CD14-positive monocyte (primary cell): ENCODE measurements around the gene SPAG9. TPM values are rescaled to one million over a fixed set of nuclear protein-coding genes. Genes with fewer than 3 reads are reported as not detected.

ENCODE experiments used
- DNase-seq, 3 donors: peaks; one replicate each; pipeline ENCODE4 v3.0.0-alpha.2; 2011 to 2022
- H2AFZ ChIP-seq: 2 replicates; pipeline ENCODE4 v1.6.0; 2012; ENCODE audit warnings: mild to moderate bottlenecking, low read depth, low read length, inconsistent platforms; ENCODE audit not compliant: insufficient read depth, poor library complexity, severe bottlenecking
- H3K27ac ChIP-seq, 2 donors: 1 replicate in 1 of 2; 2 replicates in 1 of 2; pipeline ENCODE4 v1.5.1; 2012 to 2013; ENCODE audit warnings: low read length in 2 of 2, control low read depth in 1 of 2, inconsistent platforms in 1 of 2, low read depth in 1 of 2, mild to moderate bottlenecking in 1 of 2
- H3K27me3 ChIP-seq, 2 donors: one replicate each; pipeline versions ENCODE4 v1.6.0 to v1.6.1; 2011 to 2013; ENCODE audit warnings: low read length in 2 of 2; ENCODE audit not compliant: control insufficient read depth in 2 of 2, insufficient read depth in 2 of 2
- H3K36me3 ChIP-seq, 2 donors: replicated peaks in 1 of 2; 1 replicate in 1 of 2; 2 replicates in 1 of 2; pipeline versions ENCODE4 v1.5.1 to v1.6.1; 2012 to 2013; ENCODE audit warnings: low read length in 2 of 2, control low read depth in 1 of 2, inconsistent platforms in 1 of 2, mild to moderate bottlenecking in 1 of 2; ENCODE audit not compliant: insufficient read depth in 2 of 2, control insufficient read depth in 1 of 2
- H3K4me1 ChIP-seq, 2 donors: 1 replicate in 1 of 2; 2 replicates in 1 of 2; pipeline versions ENCODE4 v1.5.1 to v1.6.1; 2012 to 2013; ENCODE audit warnings: low read length in 2 of 2, control low read depth in 1 of 2, inconsistent platforms in 1 of 2, mild to moderate bottlenecking in 1 of 2, moderate library complexity in 1 of 2; ENCODE audit not compliant: insufficient read depth in 2 of 2, control insufficient read depth in 1 of 2
- H3K4me2 ChIP-seq: replicated peaks from 2 replicates; pipeline ENCODE3; 2012; ENCODE audit warnings: low read length, moderate library complexity, mild to moderate bottlenecking; ENCODE audit not compliant: poor library complexity, severe bottlenecking; ENCODE audit errors: extremely low read depth
- H3K4me3 ChIP-seq, 3 experiments: fragments of 200-600 bp in 1 of 3; sonication (generic) in 1 of 3; replicated peaks in 1 of 3; 1 replicate in 2 of 3; 2 replicates in 1 of 3; pipeline ENCODE4 v1.5.1; 2011 to 2013; ENCODE audit warnings: low read length in 3 of 3, mild to moderate bottlenecking in 3 of 3, control low read depth in 2 of 3, low read depth in 2 of 3, inconsistent platforms in 1 of 3, moderate library complexity in 1 of 3
- H3K79me2 ChIP-seq: 2 replicates; pipeline ENCODE4 v1.6.0; 2012; ENCODE audit warnings: mild to moderate bottlenecking, control low read depth, inconsistent platforms, low read length, moderate library complexity; ENCODE audit not compliant: insufficient read depth
- H3K9ac ChIP-seq: 2 replicates; pipeline ENCODE4 v1.6.0; 2017; ENCODE audit warnings: low read length, mild to moderate bottlenecking; ENCODE audit not compliant: insufficient read depth, poor library complexity, severe bottlenecking
- H3K9me3 ChIP-seq, 2 donors: replicated peaks in 1 of 2; 1 replicate in 1 of 2; 2 replicates in 1 of 2; pipeline versions ENCODE4 v1.5.1 to v1.6.1; 2012 to 2013; ENCODE audit warnings: low read length in 2 of 2, control low read depth in 1 of 2; ENCODE audit not compliant: control insufficient read depth in 1 of 2, insufficient read depth in 1 of 2
- H4K20me1 ChIP-seq: 2 replicates; pipeline ENCODE4 v1.6.0; 2012; ENCODE audit warnings: mild to moderate bottlenecking, low read length, control low read depth, moderate library complexity; ENCODE audit not compliant: insufficient read depth
- H3K27ac Mint-ChIP-seq, 7 donors: one replicate each; pipeline ENCODE4 v1.8.0; 2020; ENCODE audit warnings: mild to moderate bottlenecking in 7 of 7, mixed read lengths in 7 of 7, moderate library complexity in 6 of 7, inconsistent platforms in 2 of 7
- H3K27me3 Mint-ChIP-seq, 3 donors: one replicate each; pipeline ENCODE4 v1.8.0; 2021 to 2022; ENCODE audit warnings: low read depth in 3 of 3, mild to moderate bottlenecking in 3 of 3, mixed read lengths in 3 of 3, moderate library complexity in 3 of 3, inconsistent platforms in 1 of 3
- H3K36me3 Mint-ChIP-seq, 2 donors: one replicate each; pipeline ENCODE4 v1.8.0; 2020; ENCODE audit warnings: mixed read lengths in 2 of 2, inconsistent platforms in 1 of 2, mild to moderate bottlenecking in 1 of 2
- H3K4me1 Mint-ChIP-seq: one replicate; pipeline ENCODE4 v1.8.0; 2020; ENCODE audit warnings: mild to moderate bottlenecking, mixed read lengths
- H3K4me3 Mint-ChIP-seq, 2 donors: one replicate each; pipeline ENCODE4 v1.8.0; 2020; ENCODE audit warnings: mild to moderate bottlenecking in 2 of 2, mixed read lengths in 2 of 2, moderate library complexity in 1 of 2
- H3K9me3 Mint-ChIP-seq, 7 donors: one replicate each; pipeline ENCODE4 v1.8.0; 2020 to 2022; ENCODE audit warnings: mixed read lengths in 7 of 7, mild to moderate bottlenecking in 6 of 7, moderate library complexity in 6 of 7, inconsistent platforms in 2 of 7
- WGBS: methylation state at CpG from one replicate; pipeline ENCODE4 v1.1.5; 2013; ENCODE audit warnings: missing lambda C conversion rate; ENCODE audit not compliant: insufficient coverage; 5-methylcytosine and 5-hydroxymethylcytosine counted together
- intact Hi-C, 2 donors: fragments of 100-400 bp; cut with micrococcal nuclease; formaldehyde crosslinking; loops; one replicate each; pipeline versions ENCODE4 v1.15.0 to v1.15.1; 2023
- polyA plus RNA-seq, 3 donors: library from polyadenylated mRNA; depleted of rRNA in 1 of 3; unstranded in 2 of 3; stranded (reverse) in 1 of 3; fragments of 300-500 nt in 2 of 3; fragments of >200 nt in 1 of 3; fragmentation: Illumina TruSeq in 2 of 3; gene quantifications; 1 replicate in 2 of 3; 2 replicates in 1 of 3; pipeline ENCODE4 v1.2.3, GENCODE V29; 2012 to 2021
- TF ChIP-seq, protein P1 (sequence below): fragments of 200-600 bp; IDR thresholded peaks from one replicate; pipeline ENCODE4 v1.8.0; 2022; ENCODE audit warnings: antibody characterized with exemption, mild to moderate bottlenecking

SPAG9 gene
- polyA plus RNA-seq, 3 donors = 4.9 to 33.1 (median 8.5) TPM

DNA sequence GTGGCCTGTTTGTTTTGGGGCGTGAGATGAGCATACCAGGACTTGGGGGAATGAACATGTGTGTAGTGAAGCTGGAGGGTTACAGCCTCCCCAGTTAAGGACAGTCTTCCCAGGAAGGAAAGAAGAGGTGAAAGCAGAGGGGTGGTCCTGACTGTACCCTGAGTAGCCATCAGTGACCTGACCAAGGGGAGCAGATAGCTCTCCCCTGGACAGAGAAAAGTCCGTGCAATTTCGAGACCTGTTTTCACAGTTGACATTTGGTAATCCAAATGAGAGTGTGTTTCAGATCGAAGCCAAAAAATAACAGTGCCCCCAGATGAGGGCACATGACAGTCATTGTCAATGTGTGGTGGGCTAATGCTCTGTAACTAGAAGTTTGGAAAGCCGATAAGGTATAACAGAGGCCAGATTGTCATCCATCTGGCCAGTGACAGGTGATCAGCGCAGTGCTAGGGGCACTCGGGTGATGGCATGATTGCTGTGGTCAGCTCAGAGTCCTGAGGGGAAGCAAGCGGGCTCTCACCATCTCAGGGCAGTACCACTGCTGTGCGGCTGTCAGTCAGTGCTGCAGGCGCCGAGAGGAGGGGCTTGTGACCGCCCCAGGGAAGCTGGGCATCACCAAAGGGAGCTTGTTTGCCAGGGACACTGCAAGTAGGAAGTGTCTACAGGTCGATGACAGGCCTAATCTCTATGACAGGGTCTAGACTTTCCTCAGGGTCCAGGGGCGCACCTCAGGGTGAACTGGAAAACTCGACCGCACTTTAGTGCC lies 44.4 kb upstream of the SPAG9 start:
- WGBS = 86% methylated on average over 13 of the region's 16 CpGs
- H3K36me3 ChIP-seq = peaks cover 25 to 49% of the 10 kb centered on the region in 2 donors
- no peak for DNase-seq
- peaks cover 0 to 2% (median 0%) of the 10 kb centered on the region in 3 donors for H3K27me3 Mint-ChIP-seq
- H3K4me2 ChIP-seq = peak overlapping the region; percentile 97
- H3K9me3 ChIP-seq = no peaks in the 10 kb centered on the region
- peak overlapping the region; percentile 95 for H2AFZ ChIP-seq
- peak overlapping the region; percentile 92 to 99 for H3K4me3 Mint-ChIP-seq
- peak overlapping the region; percentile 89 to 97 (median 93) for H3K27ac Mint-ChIP-seq
- no peaks in the 10 kb centered on the region for H4K20me1 ChIP-seq
- H3K27me3 ChIP-seq = no peaks in the 10 kb centered on the region
- H3K27ac ChIP-seq = peak overlapping the region; percentile 56 to 92
- peak overlapping the region in 2 of 3 experiments; percentile 76 to 91 for H3K4me3 ChIP-seq
- H3K4me1 Mint-ChIP-seq = peaks cover 23% of the 10 kb centered on the region
- intact Hi-C loops = no loop called here
- H3K4me1 ChIP-seq = peaks cover 16 to 24% of the 10 kb centered on the region in 2 donors
- peaks cover 40 to 45% of the 10 kb centered on the region in 2 donors for H3K36me3 Mint-ChIP-seq
- H3K9ac ChIP-seq = no peak overlapping the region
- peaks cover 8% of the 10 kb centered on the region for H3K79me2 ChIP-seq
- TF ChIP-seq, protein P1, sequence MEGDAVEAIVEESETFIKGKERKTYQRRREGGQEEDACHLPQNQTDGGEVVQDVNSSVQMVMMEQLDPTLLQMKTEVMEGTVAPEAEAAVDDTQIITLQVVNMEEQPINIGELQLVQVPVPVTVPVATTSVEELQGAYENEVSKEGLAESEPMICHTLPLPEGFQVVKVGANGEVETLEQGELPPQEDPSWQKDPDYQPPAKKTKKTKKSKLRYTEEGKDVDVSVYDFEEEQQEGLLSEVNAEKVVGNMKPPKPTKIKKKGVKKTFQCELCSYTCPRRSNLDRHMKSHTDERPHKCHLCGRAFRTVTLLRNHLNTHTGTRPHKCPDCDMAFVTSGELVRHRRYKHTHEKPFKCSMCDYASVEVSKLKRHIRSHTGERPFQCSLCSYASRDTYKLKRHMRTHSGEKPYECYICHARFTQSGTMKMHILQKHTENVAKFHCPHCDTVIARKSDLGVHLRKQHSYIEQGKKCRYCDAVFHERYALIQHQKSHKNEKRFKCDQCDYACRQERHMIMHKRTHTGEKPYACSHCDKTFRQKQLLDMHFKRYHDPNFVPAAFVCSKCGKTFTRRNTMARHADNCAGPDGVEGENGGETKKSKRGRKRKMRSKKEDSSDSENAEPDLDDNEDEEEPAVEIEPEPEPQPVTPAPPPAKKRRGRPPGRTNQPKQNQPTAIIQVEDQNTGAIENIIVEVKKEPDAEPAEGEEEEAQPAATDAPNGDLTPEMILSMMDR = no peak
- no peaks in the 10 kb centered on the region for H3K9me3 Mint-ChIP-seq

- Histone ChIP-seq H3K27me3 (no peaks in the 10 kb centered on the region), H3K4me2 (no peak overlapping the region), H4K20me1 (no peaks in the 10 kb centered on the region), H3K79me2 (no peaks in the 10 kb centered on the region), H3K27ac (no peak overlapping the region), H3K36me3 (peaks cover 20 to 40% of the 10 kb centered on the region in 2 donors), H3K9ac (no peak overlapping the region), H3K9me3 (no peaks in the 10 kb centered on the region), H2AFZ (no peak overlapping the region), H3K4me3 (no peak overlapping the region), H3K4me1 (peaks cover 7 to 13% of the 10 kb centered on the region in 2 donors)
- Mint-ChIP-seq H3K9me3 (no peaks in the 10 kb centered on the region), H3K27ac (peak overlapping the region in 1 of 7 donors; percentile 5), H3K4me1 (peaks cover 11% of the 10 kb centered on the region), H3K36me3 (peaks cover 30 to 39% of the 10 kb centered on the region in 2 donors), H3K4me3 (no peak overlapping the region), H3K27me3 (peaks cover 0 to 2% (median 0%) of the 10 kb centered on the region in 3 donors)
- no CpG with 5 or more reads among the region's 3 CpGs for WGBS
- TF ChIP-seq, protein P1 = no peak
- DNase-seq = no peak
- intact Hi-C loops = no loop called here
Measured at GRCh38 chr17:51161541-51161940, 40.9 kb upstream of the SPAG9 start.
